OCI-LY3 (cell line): Measurements from ENCODE around the gene KIAA0930.

Experiments used
- H2AFZ ChIP-seq: fragments of 200-600, 300-600 bp; shearing (Covaris generic); 2 replicates; pipeline ENCODE4 v1.6.0; 2014; ENCODE audit warnings: antibody characterized with exemption, low read depth, low read length
- H3K27ac ChIP-seq: fragments of 200-600, 300-600 bp; sonication (generic); 2 replicates; pipeline ENCODE4 v1.5.1; 2014; ENCODE audit warnings: mild to moderate bottlenecking, low read length, moderate library complexity, mixed read lengths
- H3K27me3 ChIP-seq: fragments of 200-600, 300-600 bp; sonication (generic); 2 replicates; pipeline ENCODE4 v1.6.1; 2014; ENCODE audit warnings: low read depth, low read length, mixed read lengths
- H3K36me3 ChIP-seq: fragments of 200-600, 300-600 bp; sonication (generic); replicated peaks from 2 replicates; pipeline ENCODE3; 2014; ENCODE audit warnings: low read depth, low read length, mixed read lengths
- H3K4me1 ChIP-seq: fragments of 300-600, 200-600 bp; sonication (generic); 2 replicates; pipeline ENCODE4 v1.6.1; 2014; ENCODE audit warnings: low read length, mixed read lengths
- H3K4me2 ChIP-seq: fragments of 200-600, 300-600 bp; sonication (generic); 2 replicates; pipeline ENCODE4 v1.6.1; 2014; ENCODE audit warnings: low read length, mixed read lengths
- H3K4me3 ChIP-seq: fragments of 300-600, 200-600 bp; sonication (generic); 2 replicates; pipeline ENCODE4 v1.5.1; 2014; ENCODE audit warnings: antibody characterized with exemption, mild to moderate bottlenecking, low read length, moderate library complexity
- H3K79me2 ChIP-seq: fragments of 300-600, 200-600 bp; shearing (Covaris generic); 2 replicates; pipeline ENCODE4 v1.6.1; 2014; ENCODE audit warnings: mild to moderate bottlenecking, low read length, mixed read lengths
- H3K9ac ChIP-seq: fragments of 300-600, 200-600 bp; shearing (Covaris generic); 2 replicates; pipeline ENCODE4 v1.6.0; 2014; ENCODE audit warnings: mild to moderate bottlenecking, low read length, moderate library complexity
- H3K9me3 ChIP-seq: fragments of 200-600, 300-600 bp; shearing (Covaris generic); 2 replicates; pipeline ENCODE4 v1.6.1; 2014; ENCODE audit warnings: low read length, mixed read lengths; ENCODE audit not compliant: insufficient read depth
- H4K20me1 ChIP-seq: fragments of 200-600, 300-600 bp; sonication (generic); 2 replicates; pipeline ENCODE4 v1.6.1; 2016; ENCODE audit warnings: low read length, mixed read lengths; ENCODE audit not compliant: insufficient read depth
- CTCF ChIP-seq: fragments of 200-600, 300-600 bp; sonication (generic); IDR thresholded peaks from 2 replicates; pipeline ENCODE4 v1.5.1; 2014; ENCODE audit warnings: antibody characterized with exemption, low read length, low read depth
- EZH2phosphoT487 ChIP-seq: fragments of 200-600 bp; shearing (Covaris generic); IDR thresholded peaks from 2 replicates; pipeline ENCODE4 v1.6.1; 2018; ENCODE audit warnings: antibody characterized with exemption, mixed run types, low read depth

KIAA0930 gene

GRCh38 chr22:45150139-45150538 lies 90.6 kb downstream of the KIAA0930 start:
- no peak overlapping the region for H2AFZ ChIP-seq
- no peak for TF ChIP-seq EZH2phosphoT487
- no peak for TF ChIP-seq CTCF
- no peak overlapping the region for H3K4me2 ChIP-seq
- no peak overlapping the region for H3K27ac ChIP-seq
- H3K79me2 ChIP-seq, result no peaks in the 10 kb centered on the region
- peaks cover 27% of the 10 kb centered on the region for H3K36me3 ChIP-seq
- H3K27me3 ChIP-seq, result no peaks in the 10 kb centered on the region
- H3K9ac ChIP-seq, result no peak overlapping the region
- H3K4me3 ChIP-seq, result no peak overlapping the region
- no peaks in the 10 kb centered on the region for H4K20me1 ChIP-seq
- H3K9me3 ChIP-seq, result no peaks in the 10 kb centered on the region
- no peaks in the 10 kb centered on the region for H3K4me1 ChIP-seq

GRCh38 chr22:45149671-45150070 lies 91.0 kb downstream of the KIAA0930 start:
- Histone ChIP-seq H3K79me2 (no peaks in the 10 kb centered on the region), H3K4me1 (no peaks in the 10 kb centered on the region), H3K4me3 (no peak overlapping the region), H3K27me3 (no peaks in the 10 kb centered on the region), H3K4me2 (no peak overlapping the region), H2AFZ (no peak overlapping the region), H3K9me3 (no peaks in the 10 kb centered on the region), H3K9ac (no peak overlapping the region), H4K20me1 (no peaks in the 10 kb centered on the region), H3K27ac (no peak overlapping the region), H3K36me3 (peaks cover 27% of the 10 kb centered on the region)
- TF ChIP-seq EZH2phosphoT487 (no peak), CTCF (no peak)

GRCh38 chr22:45144916-45145315 lies 95.8 kb downstream of the KIAA0930 start:
- Histone ChIP-seq H3K36me3 (peaks cover 10% of the 10 kb centered on the region), H3K4me1 (no peaks in the 10 kb centered on the region), H3K9ac (no peak overlapping the region), H3K79me2 (no peaks in the 10 kb centered on the region), H3K4me3 (no peak overlapping the region), H3K4me2 (no peak overlapping the region), H4K20me1 (no peaks in the 10 kb centered on the region), H3K27me3 (no peaks in the 10 kb centered on the region), H2AFZ (no peak overlapping the region), H3K9me3 (no peaks in the 10 kb centered on the region), H3K27ac (no peak overlapping the region)
- TF ChIP-seq EZH2phosphoT487, result no peak
- no peak for TF ChIP-seq CTCF

- no peak overlapping the region for H3K9ac ChIP-seq
- H3K79me2 ChIP-seq, result no peaks in the 10 kb centered on the region
- no peak overlapping the region for H2AFZ ChIP-seq
- no peak overlapping the region for H3K4me3 ChIP-seq
- TF ChIP-seq EZH2phosphoT487 (no peak), CTCF (no peak)
- H3K4me2 ChIP-seq, result no peak overlapping the region
- no peaks in the 10 kb centered on the region for H3K27me3 ChIP-seq
- no peaks in the 10 kb centered on the region for H3K4me1 ChIP-seq
- no peaks in the 10 kb centered on the region for H4K20me1 ChIP-seq
- no peaks in the 10 kb centered on the region for H3K36me3 ChIP-seq
- no peak overlapping the region for H3K27ac ChIP-seq
- H3K9me3 ChIP-seq, result no peaks in the 10 kb centered on the region
Measured at GRCh38 chr22:45142376-45142775, 98.3 kb downstream of the KIAA0930 start.
